Ovary (tissue), 9 donors: ENCODE measurements around the gene RPL23. TPM values are rescaled to one million over a fixed set of nuclear protein-coding genes. Genes with fewer than 3 reads are reported as not detected.

Experiments
- DNase-seq, 5 donors: peaks; one replicate each; pipeline ENCODE4 v3.0.0-alpha.2; 2019 to 2020
- H3K27ac ChIP-seq, 2 donors: fragments of 200-600 bp; one replicate each; pipeline versions ENCODE4 v1.5.1 to v1.8.0; 2019 to 2022
- H3K27me3 ChIP-seq: fragments of 200-600 bp; one replicate; pipeline ENCODE4 v1.8.0; 2022
- H3K36me3 ChIP-seq: fragments of 200-600 bp; sonication (generic); one replicate; pipeline ENCODE4 v1.5.1; 2019
- H3K4me1 ChIP-seq: one replicate; pipeline ENCODE4 v1.8.1; 2013; ENCODE audit warnings: mild to moderate bottlenecking, moderate library complexity; ENCODE audit not compliant: insufficient read depth
- H3K4me3 ChIP-seq: fragments of 200-600 bp; sonication (generic); one replicate; pipeline ENCODE4 v1.5.1; 2017
- H3K9me3 ChIP-seq, 2 donors: fragments of 200-600 bp in 1 of 2; sonication (generic) in 1 of 2; one replicate each; pipeline versions ENCODE4 v1.5.1 to v1.8.1; 2013 to 2019; ENCODE audit warnings: mild to moderate bottlenecking in 1 of 2, moderate library complexity in 1 of 2
- EP300 ChIP-seq: sonication (generic); formaldehyde crosslinking; IDR thresholded peaks from one replicate; pipeline ENCODE4 v1.6.1; 2017; ENCODE audit warnings: antibody characterized with exemption
- POLR2A ChIP-seq: fragments of 450-650 bp; IDR thresholded peaks from one replicate; pipeline ENCODE4 v1.6.1; 2017; ENCODE audit warnings: antibody characterized with exemption, mild to moderate bottlenecking, moderate library complexity
- WGBS, 3 donors: extraction: QIAGEN DNeasy Blood & Tissue Kit in 1 of 3; methylation state at CpG; one replicate each; pipeline versions ENCODE4 v1.1.5 to v1.1.7; 2013 to 2017; 5-methylcytosine and 5-hydroxymethylcytosine counted together
- intact Hi-C, 4 donors: fragments of 100-400 bp; cut with DNase I; formaldehyde crosslinking; loops; one replicate each; pipeline versions ENCODE4 v1.11.0 to v1.15.1; 2022 to 2023
- polyA plus RNA-seq, 2 donors: library from polyadenylated mRNA; stranded (reverse); fragments of 200-250 nt in 1 of 2; fragments of 350-450 nt in 1 of 2; fragmentation: Illumina TruSeq in 1 of 2; extraction: RNeasy Lipid Tissue Mini Kit (QIAGEN cat#74804) in 1 of 2; gene quantifications; one replicate each; pipeline ENCODE4 v1.2.3, GENCODE V29; 2013 to 2014
- total RNA-seq, 7 donors: library from RNA; depleted of rRNA in 2 of 7; stranded (reverse); fragments of >200 nt in 2 of 7; fragmentation: NEBNext Ultra II Directional in 3 of 7; extraction: Animal tissue kit (Norgen Biotek cat#: 25700) in 3 of 7; gene quantifications; one replicate each; pipeline versions ENCODE4 v1.1.0 to v1.2.4, GENCODE V29; 2016 to 2023
- TF ChIP-seq, protein P1 (sequence below), 3 donors: fragments of 450-650 bp in 2 of 3; fragments of 200-600 bp in 1 of 3; IDR thresholded peaks; one replicate each; pipeline versions ENCODE4 v1.5.1 to v1.8.0; 2016 to 2022; ENCODE audit warnings: antibody characterized with exemption in 3 of 3, mild to moderate bottlenecking in 1 of 3
- donor health status: DM: no; HTN: no; CAD: no; lungs with moderate emphysema.
- donor health status: DM: no; HTN: no; CAD: no.
- donor health status: Bipolar disorder and iron deficiency.
- donor health status: DM: yes; HTN: yes; CAD: no.
- donor health status: DM: no; HTN: no; CAD: no.
- donor health status: DM: yes; HTN: yes; CAD: no.

The RPL23 gene
- total and polyA plus RNA-seq, 9 donors: 2,982 to 7,100 (median 3,568) TPM

DNA sequence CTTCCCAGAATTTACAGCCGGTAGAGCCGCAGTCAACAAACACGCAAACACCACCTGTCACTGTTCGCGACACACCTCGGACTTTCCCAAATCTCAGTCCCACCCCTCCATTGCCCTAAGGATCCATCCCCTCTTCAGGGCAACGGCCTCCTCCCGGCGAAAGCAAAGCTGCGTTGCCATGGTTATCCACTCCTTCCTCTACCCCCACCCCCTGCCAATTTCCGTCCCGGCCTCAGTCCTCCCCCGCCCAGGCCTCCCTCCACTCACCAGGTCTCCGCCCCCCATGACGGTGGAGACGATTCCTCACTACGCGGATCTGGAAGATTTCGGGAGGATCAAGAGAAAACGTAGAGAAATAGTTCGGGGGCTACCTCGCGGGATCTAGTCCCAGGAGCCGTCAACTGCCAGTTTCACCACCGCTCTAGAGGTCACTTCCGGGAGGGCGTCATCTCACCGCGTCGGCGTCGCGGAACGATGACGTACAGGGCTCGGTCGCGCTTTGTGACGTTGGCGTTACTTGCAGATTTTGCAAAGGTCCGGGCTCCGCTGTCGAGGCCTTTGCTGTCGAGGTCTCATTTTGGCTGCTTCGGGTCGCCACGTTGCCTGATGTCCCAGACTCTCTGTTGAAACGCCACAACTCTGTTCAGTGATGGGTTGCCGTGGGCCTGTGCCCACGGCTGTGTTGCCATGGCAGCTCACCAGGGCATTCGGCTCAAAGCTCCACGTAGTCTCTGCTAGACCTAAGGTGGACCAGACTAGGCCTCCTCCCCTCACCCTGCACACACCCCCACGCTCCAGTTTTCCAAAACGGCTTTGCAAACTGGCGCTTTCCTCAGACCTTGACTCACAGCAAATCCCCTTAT, 28.4 kb downstream of the RPL23 start, which contains the start of gene CWC25:
TSS of gene CWC25 (minus strand) at position 423 of the 863 bp plus-strand sequence. CDS start at position 285, 138 bp downstream.
- intact Hi-C loops: no loop called here
- Histone ChIP-seq H3K36me3 (no peaks in the 10 kb centered on the region), H3K27ac (peak within 1 kb of the TSS; percentile 88 to 93), H3K27me3 (no peaks in the 10 kb centered on the region), H3K9me3 (no peaks in the 10 kb centered on the region), H3K4me3 (peak within 1 kb of the TSS; percentile 95), H3K4me1 (peaks cover 2% of the 10 kb centered on the region)
- TF ChIP-seq EP300: no peak
- TF ChIP-seq, protein P1, sequence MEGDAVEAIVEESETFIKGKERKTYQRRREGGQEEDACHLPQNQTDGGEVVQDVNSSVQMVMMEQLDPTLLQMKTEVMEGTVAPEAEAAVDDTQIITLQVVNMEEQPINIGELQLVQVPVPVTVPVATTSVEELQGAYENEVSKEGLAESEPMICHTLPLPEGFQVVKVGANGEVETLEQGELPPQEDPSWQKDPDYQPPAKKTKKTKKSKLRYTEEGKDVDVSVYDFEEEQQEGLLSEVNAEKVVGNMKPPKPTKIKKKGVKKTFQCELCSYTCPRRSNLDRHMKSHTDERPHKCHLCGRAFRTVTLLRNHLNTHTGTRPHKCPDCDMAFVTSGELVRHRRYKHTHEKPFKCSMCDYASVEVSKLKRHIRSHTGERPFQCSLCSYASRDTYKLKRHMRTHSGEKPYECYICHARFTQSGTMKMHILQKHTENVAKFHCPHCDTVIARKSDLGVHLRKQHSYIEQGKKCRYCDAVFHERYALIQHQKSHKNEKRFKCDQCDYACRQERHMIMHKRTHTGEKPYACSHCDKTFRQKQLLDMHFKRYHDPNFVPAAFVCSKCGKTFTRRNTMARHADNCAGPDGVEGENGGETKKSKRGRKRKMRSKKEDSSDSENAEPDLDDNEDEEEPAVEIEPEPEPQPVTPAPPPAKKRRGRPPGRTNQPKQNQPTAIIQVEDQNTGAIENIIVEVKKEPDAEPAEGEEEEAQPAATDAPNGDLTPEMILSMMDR (IDR thresholded peaks at IDR 0.05): peak in 2 of 3 donors; percentile 12 to 20
- peak; percentile 95 for TF ChIP-seq POLR2A
- 0 to 1% (median 1%) methylated on average over 55 of the region's 55 CpGs for WGBS, 3 donors
- DNase-seq: peak; percentile 91 to 100 (median 96)

GRCh38 chr17:38815576-38816193, 37.8 kb downstream of the RPL23 start:
- intact Hi-C loops: no loop called here
- Histone ChIP-seq H3K27me3 (no peaks in the 10 kb centered on the region), H3K36me3 (no peaks in the 10 kb centered on the region), H3K27ac (no peak overlapping the region), H3K4me1 (no peaks in the 10 kb centered on the region), H3K4me3 (no peak overlapping the region), H3K9me3 (no peaks in the 10 kb centered on the region)
- no peak for DNase-seq
- TF ChIP-seq POLR2A: no peak
- 79 to 82% (median 80%) methylated on average over 8 of the region's 8 CpGs for WGBS, 3 donors

GRCh38 chr17:38809828-38810227, 43.7 kb downstream of the RPL23 start:
- TF ChIP-seq, protein P1 (IDR thresholded peaks at IDR 0.05): no peak
- TF ChIP-seq EP300 (no peak), POLR2A (no peak)
- Histone ChIP-seq H3K36me3 (no peaks in the 10 kb centered on the region), H3K4me3 (no peak overlapping the region), H3K27ac (no peak overlapping the region), H3K27me3 (no peaks in the 10 kb centered on the region), H3K9me3 (no peaks in the 10 kb centered on the region), H3K4me1 (no peaks in the 10 kb centered on the region)
- no peak for DNase-seq
- 90 to 93% (median 93%) methylated on average over 7 of the region's 7 CpGs for WGBS, 3 donors
- intact Hi-C loops: no loop called here

GRCh38 chr17:38800237-38800760, 53.2 kb downstream of the RPL23 start:
- no peaks in the 10 kb centered on the region for H3K36me3 ChIP-seq
- 14 to 17% (median 14%) methylated on average over 14 of the region's 14 CpGs for WGBS, 3 donors
- no peaks in the 10 kb centered on the region for H3K9me3 ChIP-seq
- H3K4me1 ChIP-seq: peaks cover 6% of the 10 kb centered on the region
- H3K4me3 ChIP-seq: peak overlapping the region; percentile 98
- TF ChIP-seq EP300: no peak
- TF ChIP-seq, protein P1 (IDR thresholded peaks at IDR 0.05): no peak
- TF ChIP-seq POLR2A: no peak
- intact Hi-C loops: no loop called here
- peak overlapping the region; percentile 97 to 100 for H3K27ac ChIP-seq
- no peaks in the 10 kb centered on the region for H3K27me3 ChIP-seq
- DNase-seq: no peak
